GM18870 (cell line): ENCODE results near the gene LY6G6F.

Experiments
- ATAC-seq: cut with Tn5 transposase; IDR thresholded peaks from one replicate; pipeline ENCODE4 v1.9.1; 2021; ENCODE audit warnings: moderate library complexity; ENCODE audit not compliant: unreplicated experiment

The LY6G6F gene

DNA sequence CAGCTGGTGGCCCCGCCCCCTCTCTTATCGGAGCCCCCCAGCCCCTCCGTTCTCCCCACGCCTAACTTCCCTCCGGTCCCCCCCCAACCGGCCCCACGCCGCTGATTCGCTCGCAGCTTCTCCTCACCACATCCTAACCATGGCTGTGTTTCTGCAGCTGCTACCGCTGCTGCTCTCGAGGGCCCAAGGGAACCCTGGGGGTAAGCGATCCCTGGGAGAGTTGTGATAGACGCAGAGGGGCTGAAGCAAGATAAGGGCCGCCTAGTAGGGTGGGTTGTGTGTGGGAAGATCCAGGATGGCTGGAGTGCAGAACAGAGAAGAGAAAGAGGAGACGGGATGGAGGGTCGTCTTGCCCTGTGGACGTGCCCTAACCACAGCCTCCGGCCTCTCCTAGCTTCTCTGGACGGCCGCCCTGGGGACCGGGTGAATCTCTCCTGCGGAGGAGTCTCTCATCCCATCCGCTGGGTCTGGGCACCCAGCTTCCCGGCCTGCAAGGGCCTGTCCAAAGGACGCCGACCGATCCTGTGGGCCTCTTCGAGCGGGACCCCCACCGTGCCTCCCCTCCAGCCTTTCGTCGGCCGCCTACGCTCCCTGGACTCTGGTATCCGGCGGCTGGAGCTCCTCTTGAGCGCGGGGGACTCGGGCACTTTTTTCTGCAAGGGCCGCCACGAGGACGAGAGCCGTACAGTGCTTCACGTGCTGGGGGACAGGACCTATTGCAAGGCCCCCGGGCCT lies 16.7 kb downstream of the LY6G6F start, which contains the start of gene MPIG6B:
Gene MPIG6B (plus strand): TSS at position 129 of the 735 bp plus-strand sequence. CDS start 11 bp downstream, at position 140.
- ATAC-seq: no peak

DNA sequence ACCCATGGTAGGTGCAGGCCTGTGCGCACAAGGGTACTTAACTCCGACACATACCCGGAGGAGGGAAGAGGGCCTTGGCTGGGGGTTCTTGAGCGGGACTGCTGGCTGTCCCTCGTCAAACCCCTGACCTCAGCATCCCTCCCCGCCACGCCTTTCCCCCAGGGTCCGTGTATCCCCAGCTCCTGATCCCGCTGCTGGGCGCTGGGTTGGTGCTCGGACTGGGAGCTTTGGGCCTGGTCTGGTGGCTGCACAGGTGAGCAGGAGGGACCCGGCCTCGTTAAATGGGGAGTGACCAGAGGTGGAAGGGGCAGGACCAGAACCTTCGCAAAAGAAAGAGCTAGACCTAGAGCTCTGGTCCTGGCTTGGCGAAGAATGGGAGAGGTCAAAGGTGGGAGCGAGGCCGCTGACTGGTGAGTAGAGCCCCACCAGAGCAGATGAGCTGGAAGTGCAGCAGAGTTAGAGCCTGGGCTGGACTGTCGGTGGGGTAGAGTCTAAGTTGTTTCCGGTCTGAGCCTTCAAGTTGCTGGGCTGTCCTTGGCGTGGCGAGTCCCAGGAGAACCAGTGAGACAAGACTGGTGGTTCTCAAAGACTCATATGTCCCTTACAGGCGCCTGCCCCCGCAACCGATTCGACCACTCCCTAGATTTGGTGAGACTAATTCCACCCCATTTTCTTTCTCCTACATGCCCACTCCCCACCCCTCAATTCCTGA lies 17.5 kb downstream of the LY6G6F start:
- no peak for ATAC-seq

GRCh38 chr6:31725502-31726350 lies 19.1 kb downstream of the LY6G6F start:
- ATAC-seq: no peak

GRCh38 chr6:31727034-31727716 lies 20.5 kb downstream of the LY6G6F start:
- ATAC-seq: no peak

DNA sequence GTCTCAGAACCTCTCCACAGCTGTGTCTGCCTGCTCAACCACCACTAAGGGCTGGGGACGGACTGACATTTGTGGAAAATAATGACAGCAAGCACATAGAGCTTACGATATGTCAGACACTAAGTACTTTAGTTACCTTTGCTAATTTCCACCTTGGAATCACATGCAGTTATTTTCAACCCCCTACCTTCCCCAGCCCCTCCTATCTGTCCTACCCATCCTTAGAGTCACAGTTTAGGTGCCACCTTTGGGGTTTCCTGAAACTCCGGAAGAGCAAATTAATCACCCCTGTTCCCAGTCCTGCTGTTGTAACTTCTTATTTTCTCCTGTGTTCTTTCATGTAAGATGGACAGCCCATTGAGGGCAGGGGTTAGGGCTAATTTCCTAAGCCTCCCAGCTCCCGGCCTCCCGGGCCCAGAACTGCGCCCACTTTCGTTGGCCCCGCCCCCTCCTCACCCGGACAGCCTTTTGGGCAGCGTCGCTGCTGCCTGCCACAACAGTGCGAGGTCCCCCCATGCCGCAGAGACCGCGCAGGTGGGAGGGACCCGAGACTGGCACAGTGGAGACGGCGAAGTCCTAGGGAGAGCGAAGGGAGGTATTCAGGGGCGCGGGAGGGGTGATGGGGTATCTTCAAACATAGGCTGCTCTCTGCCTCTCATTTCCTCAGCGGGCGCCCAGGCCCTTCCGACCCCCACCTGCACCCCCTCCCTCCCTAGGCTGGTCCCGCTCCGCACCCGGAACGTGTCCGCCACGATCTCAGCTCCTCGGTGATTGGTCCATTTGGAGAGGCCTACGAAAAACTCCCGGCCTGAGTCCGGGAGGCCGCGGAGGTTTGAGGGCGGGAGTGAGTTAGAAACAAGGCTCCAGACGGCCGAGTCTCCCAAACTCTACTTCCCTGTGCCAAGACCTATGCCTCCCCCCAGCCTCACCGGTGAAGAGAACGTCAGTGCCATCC lies 21.3 kb downstream of the LY6G6F start:
- no peak for ATAC-seq

GRCh38 chr6:31728767-31729514 lies 22.3 kb downstream of the LY6G6F start, which contains the start of gene DDAH2:
Gene DDAH2, minus strand, starts transcription at chr6:31729299. Its CDS starts 138 bp downstream, at chr6:31729161.
- ATAC-seq: no peak

DNA sequence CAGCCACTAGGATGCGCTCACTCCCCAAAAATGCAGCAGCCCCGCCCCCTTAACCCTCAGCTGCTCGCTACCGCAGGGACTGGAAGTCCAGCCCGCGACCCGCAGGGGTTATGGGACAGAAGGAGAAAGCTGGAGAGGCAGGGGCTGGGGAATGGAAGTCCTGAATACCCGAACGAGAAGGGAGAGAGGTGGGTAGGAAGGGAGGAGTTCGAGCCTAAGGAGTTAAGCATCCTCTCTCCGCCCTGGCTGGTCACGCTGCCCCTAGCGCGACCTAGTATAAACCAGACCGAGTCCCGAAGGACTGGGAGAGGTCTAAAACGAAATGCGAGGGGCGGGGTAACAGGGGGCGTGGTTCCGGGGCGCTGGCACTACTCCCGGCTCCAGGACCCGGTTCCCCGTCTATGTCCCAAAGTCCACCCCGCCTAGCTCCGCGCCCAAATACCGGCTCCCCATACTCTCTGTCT lies 22.9 kb downstream of the LY6G6F start:
- ATAC-seq: no peak

DNA sequence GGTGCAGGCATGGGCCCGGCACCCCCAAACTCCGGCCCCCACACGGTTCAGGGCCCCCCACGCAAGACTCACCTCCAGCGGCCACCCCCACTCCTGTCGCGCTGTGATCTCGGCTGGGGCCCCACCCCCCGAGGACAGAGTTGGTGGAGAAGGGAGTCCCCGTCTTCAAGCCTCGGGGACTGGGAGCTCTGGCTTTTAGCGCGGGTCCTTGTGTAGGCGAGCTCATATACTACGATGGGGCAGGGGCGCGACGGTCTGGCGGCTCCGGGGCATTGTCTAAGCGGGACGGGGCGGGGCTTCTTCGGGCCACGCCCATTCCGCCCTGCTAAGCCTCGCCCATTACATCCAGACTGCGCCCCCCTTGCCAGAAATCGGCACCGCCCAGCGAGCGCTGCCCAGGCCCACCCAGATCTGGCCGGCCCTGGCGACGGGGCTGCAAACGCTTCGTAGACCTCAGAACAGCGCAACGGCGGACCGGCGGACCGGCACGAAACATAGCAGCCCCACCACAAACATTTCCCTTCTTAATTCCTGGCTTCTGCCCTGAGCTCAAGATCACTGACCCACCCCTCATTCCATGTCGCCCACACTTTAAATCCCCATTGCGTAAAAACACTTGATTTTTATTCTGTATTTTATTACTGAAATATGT lies 23.4 kb downstream of the LY6G6F start:
- no peak for ATAC-seq

DNA sequence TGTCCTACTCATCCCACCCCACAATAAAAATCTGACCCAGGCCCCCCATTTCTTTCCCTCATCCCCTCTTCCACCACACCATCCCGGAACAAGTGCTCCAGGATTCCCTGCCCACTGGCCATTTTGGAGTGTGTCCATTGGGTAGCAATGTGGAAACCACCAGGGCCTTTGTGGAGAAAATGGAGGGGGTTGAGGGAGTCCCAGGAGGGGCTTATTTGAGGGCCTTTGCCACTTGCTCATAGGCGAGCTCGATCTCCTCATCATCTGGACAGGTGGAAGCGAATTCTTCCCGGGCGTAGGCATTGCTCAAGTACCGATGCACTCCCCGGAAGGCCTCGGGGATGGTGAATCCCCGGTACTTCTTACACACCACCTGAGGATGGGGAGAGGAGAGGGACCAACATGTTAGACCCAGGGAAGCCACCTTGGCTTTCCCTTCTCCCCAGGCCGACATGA lies 24.0 kb downstream of the LY6G6F start:
- no peak for ATAC-seq

DNA sequence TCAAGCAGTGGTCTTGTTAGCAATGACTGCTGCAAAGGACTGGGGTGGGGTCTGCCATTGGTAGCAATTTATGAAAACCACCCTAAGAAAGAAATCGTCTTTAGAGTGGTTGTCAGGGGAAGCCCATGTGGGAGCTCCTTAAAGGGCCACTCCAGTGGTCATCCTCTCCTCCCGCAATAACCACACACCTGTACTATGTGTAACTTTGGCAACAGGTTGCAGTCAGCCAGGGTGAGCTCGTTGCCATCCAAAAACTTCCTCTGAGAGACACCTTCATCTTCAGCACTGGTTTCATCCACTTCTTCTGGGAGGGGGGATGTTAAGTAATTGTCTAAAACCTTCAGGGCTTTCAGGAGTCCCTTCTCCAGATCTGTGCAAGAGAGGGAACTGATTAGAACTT lies 25.4 kb downstream of the LY6G6F start:
- ATAC-seq: no peak

DNA sequence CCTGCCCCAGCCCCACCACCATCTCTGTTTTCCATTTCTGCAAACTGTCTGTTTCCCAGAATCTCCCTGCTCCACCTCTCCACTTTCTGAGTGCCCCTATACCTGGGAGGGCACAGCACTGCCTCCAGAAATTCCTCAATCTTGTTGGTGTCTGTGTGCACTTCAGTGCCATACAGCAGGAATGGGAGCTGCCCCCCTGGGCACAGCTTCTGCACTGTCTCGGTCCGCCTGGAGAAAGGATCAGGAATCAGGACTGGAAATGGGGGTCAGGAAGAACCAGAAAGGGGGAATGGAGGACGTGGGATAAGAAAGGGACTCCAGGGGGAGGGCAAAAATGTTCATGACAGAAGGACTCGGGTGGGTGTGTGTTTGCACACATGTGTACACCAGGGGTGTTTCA lies 27.1 kb downstream of the LY6G6F start:
- no peak for ATAC-seq

DNA sequence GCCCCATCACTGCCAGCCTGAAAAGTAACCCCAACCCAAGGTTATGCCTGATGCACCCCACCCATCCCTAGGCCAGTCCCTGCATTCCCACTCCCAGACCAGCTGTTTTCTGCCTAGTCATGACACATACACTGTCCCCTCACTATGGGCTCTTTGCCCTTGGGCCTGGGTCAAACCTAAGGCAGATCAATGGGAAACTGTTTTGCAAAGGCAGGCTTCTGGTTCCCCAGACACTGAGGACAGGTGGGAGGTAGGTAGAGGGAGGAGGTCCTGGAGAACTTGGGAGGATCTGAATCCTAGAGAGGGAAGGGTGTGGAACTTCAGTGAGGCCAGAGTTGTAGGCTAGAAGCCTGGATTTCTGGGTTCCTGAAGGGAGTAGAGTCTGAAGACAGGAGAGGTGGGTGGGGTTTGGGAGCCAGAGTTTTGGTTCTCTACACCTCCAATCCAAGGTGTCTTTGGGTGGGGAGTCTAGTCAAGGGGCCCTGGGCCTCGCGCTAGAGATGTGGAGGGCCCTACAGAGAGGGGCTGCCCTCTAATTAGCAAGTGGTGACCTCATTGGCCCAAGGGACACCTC lies 27.7 kb downstream of the LY6G6F start:
- ATAC-seq: no peak

DNA sequence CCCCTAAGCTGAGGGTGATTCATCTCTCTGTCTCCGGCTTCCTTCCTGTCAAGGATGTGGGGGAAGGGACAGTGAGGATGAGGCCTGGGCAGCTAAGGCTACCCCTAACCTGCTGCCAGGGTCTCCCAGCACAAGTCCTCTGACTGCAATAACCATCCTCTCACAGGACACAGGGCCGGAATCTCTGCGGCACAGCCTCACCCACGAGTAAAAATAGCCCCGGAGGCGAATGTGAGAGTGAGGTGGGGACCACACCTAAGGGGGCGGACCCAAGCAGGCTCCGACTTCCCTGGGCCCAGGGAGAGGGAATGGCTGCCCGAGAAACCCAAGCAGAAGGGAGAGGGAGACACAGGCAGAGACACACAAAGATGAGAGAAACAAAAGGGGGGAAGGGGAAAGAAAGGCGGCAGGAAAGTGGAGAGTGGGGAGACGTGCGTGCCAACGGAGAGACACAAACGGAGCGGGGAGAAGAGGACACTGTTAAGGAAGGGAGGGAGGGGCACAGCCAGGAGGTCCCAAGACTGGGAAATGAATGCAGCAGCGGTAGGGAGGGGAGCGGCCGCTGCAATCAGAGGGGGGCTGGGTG lies 28.2 kb downstream of the LY6G6F start:
- ATAC-seq: no peak

DNA sequence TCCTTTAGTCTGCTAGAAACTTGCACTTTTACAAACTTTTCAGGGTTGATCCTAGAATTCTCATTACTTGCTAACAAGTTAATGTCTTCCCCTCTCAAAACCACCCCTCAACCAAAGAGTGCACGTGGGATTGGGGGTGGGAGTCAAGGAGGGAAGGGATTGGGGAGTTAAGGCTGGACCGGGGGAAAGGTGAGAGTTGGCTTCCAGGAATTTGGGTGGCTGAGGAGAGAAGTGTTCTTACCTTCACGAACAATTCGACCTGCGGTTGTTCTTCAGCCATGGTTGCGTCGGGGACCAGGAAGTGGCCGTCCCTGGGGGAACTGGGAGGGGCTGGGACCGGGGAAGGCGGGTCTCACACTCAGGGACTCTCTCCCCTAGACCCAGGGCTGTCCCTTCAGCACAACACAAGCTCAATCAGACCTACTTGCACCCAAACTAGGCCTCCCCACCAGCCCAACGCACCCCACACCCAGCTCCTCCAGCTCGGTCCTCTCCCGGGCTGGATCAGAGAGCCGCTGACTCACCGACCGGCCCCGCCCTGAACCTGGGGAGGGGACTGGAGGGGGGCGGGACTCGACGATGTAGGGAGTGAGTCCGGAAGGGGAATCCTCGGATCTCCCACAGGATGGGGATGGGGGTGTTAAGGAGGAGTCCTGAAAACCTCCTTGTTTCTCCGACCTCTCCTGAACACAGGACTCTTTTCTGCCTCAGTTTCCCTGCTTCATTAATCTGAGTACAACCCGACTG lies 29.5 kb downstream of the LY6G6F start, which contains the start of gene CLIC1:
Gene CLIC1 (minus strand): TSS at position 510 of the 747 bp plus-strand sequence. CDS start 230 bp downstream, at position 280.
- no peak for ATAC-seq

GRCh38 chr6:31736768-31737314 lies 30.2 kb downstream of the LY6G6F start:
- ATAC-seq: no peak

DNA sequence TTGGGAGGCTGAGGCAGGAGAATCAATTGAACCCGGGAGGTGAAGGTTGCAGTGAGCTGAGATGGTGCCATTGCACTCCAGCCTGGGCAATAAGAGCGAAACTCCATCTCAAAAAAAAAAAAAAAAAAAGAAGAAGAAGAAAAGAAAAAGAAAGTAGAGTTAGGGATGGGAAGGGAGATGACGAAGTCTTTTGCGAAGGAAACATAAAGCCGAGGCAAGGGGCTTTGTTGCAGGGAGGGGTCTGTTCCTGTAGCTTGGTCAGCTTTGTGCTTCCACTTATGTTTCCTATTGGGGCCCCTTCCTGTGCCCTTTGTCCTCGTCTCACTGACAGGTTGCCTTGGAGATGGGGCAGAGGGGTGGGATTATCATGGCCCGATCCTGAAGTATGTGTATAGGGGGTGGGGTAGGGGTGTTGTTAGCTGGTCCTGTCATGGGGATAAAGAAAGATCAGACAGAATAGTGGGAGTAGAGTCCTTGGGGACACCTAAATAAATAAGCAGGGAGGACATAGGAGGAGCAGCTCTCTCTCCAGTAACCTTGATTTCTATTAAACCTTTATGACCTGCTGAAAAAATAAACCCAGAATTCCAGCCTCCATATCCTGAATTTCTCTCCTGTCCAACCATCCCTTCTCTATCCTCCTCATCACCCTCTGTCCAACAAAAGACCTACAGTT lies 30.8 kb downstream of the LY6G6F start:
- ATAC-seq: no peak
